ENCODE data around the gene EFCAB6. TPM values are rescaled to one million over a fixed set of nuclear protein-coding genes. Genes with fewer than 3 reads are reported as not detected.

Gene EFCAB6
- 1 to 10 TPM in 1 of 4 donors, under 1 TPM in 2, not detected in 1; 0.35 to 4.4 (median 0.94) TPM for total RNA-seq

GRCh38 chr22:43812149-43812842, at the start of gene EFCAB6:
Gene EFCAB6, minus strand, starts transcription at chr22:43812305. Its CDS starts 29,987 bp downstream, at chr22:43782318.
- Histone ChIP-seq H3K4me1 (peaks cover 0 to 14% (median 3%) of the 10 kb centered on the region in 4 donors), H3K9me3 (no peaks in the 10 kb centered on the region), H3K36me3 (no peaks in the 10 kb centered on the region), H3K27me3 (no peaks in the 10 kb centered on the region), H3K27ac (peak within 1 kb of the TSS; percentile 65 to 76 (median 73)), H3K4me3 (peak within 1 kb of the TSS; percentile 55 to 83 (median 78))
- peak; percentile 91 to 97 (median 93) for DNase-seq
- TF ChIP-seq, protein P1, sequence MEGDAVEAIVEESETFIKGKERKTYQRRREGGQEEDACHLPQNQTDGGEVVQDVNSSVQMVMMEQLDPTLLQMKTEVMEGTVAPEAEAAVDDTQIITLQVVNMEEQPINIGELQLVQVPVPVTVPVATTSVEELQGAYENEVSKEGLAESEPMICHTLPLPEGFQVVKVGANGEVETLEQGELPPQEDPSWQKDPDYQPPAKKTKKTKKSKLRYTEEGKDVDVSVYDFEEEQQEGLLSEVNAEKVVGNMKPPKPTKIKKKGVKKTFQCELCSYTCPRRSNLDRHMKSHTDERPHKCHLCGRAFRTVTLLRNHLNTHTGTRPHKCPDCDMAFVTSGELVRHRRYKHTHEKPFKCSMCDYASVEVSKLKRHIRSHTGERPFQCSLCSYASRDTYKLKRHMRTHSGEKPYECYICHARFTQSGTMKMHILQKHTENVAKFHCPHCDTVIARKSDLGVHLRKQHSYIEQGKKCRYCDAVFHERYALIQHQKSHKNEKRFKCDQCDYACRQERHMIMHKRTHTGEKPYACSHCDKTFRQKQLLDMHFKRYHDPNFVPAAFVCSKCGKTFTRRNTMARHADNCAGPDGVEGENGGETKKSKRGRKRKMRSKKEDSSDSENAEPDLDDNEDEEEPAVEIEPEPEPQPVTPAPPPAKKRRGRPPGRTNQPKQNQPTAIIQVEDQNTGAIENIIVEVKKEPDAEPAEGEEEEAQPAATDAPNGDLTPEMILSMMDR (IDR thresholded peaks at IDR 0.05): no peak
- peak; percentile 41 to 60 for TF ChIP-seq POLR2A (IDR thresholded peaks at IDR 0.05)

GRCh38 chr22:43861529-43861928, 49.4 kb upstream of the EFCAB6 start:
- H3K36me3 ChIP-seq: no peaks in the 10 kb centered on the region
- DNase-seq: peak in 1 of 3 donors; percentile 15
- no peak overlapping the region for H3K27ac ChIP-seq
- peaks cover 0 to 4% (median 0%) of the 10 kb centered on the region in 4 donors for H3K4me1 ChIP-seq
- H3K9me3 ChIP-seq: no peaks in the 10 kb centered on the region
- peaks cover 0 to 3% of the 10 kb centered on the region in 2 donors for H3K27me3 ChIP-seq
- H3K4me3 ChIP-seq: no peak overlapping the region
- TF ChIP-seq POLR2A (IDR thresholded peaks at IDR 0.05): no peak
- TF ChIP-seq, protein P1 (IDR thresholded peaks at IDR 0.05): no peak

GRCh38 chr22:43860831-43861230, 48.7 kb upstream of the EFCAB6 start:
- peak in 1 of 3 donors; percentile 9 for DNase-seq
- no peaks in the 10 kb centered on the region for H3K9me3 ChIP-seq
- TF ChIP-seq, protein P1 (IDR thresholded peaks at IDR 0.05): no peak
- no peak for TF ChIP-seq POLR2A (IDR thresholded peaks at IDR 0.05)
- H3K4me3 ChIP-seq: no peak overlapping the region
- no peaks in the 10 kb centered on the region for H3K36me3 ChIP-seq
- peaks cover 0 to 4% (median 0%) of the 10 kb centered on the region in 4 donors for H3K4me1 ChIP-seq
- peaks cover 0 to 3% of the 10 kb centered on the region in 2 donors for H3K27me3 ChIP-seq
- no peak overlapping the region for H3K27ac ChIP-seq

GRCh38 chr22:43860126-43860525, 48.0 kb upstream of the EFCAB6 start:
- no peaks in the 10 kb centered on the region for H3K36me3 ChIP-seq
- TF ChIP-seq, protein P1 (IDR thresholded peaks at IDR 0.05): no peak
- no peak for TF ChIP-seq POLR2A (IDR thresholded peaks at IDR 0.05)
- no peak overlapping the region for H3K27ac ChIP-seq
- DNase-seq: peak in 1 of 3 donors; percentile 26
- peaks cover 0 to 4% (median 0%) of the 10 kb centered on the region in 4 donors for H3K4me1 ChIP-seq
- peaks cover 0 to 3% of the 10 kb centered on the region in 2 donors for H3K27me3 ChIP-seq
- H3K9me3 ChIP-seq: no peaks in the 10 kb centered on the region
- no peak overlapping the region for H3K4me3 ChIP-seq

DNA sequence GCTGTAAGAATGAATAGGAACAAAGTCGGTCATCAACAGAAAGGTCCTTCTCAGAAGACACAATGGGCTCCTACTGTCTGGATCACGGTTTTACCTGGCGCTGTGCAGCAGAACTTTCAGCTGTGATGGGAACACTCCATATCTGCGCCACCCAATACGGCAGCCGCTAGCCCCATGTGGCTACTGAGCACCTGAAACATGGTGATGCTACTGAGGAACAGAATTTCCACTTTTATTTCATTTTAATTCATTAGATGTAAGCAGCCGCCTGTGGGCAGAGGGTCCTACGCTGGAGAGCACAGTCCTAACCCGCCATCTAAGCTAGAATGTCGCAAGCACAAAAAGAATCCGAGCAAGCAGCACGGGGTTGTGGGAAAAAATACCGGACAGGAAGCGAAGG, 47.5 kb upstream of the EFCAB6 start:
- Histone ChIP-seq H3K36me3 (no peaks in the 10 kb centered on the region), H3K4me3 (no peak overlapping the region), H3K4me1 (peaks cover 0 to 4% (median 0%) of the 10 kb centered on the region in 4 donors), H3K9me3 (no peaks in the 10 kb centered on the region), H3K27me3 (peaks cover 0 to 3% of the 10 kb centered on the region in 2 donors), H3K27ac (no peak overlapping the region)
- DNase-seq: no peak
- no peak for TF ChIP-seq POLR2A (IDR thresholded peaks at IDR 0.05)

- Histone ChIP-seq H3K27ac (no peak overlapping the region), H3K9me3 (no peaks in the 10 kb centered on the region), H3K36me3 (no peaks in the 10 kb centered on the region), H3K4me1 (peaks cover 0 to 4% (median 0%) of the 10 kb centered on the region in 4 donors), H3K4me3 (no peak overlapping the region), H3K27me3 (peaks cover 0 to 3% of the 10 kb centered on the region in 2 donors)
- peak in 1 of 3 donors; percentile 14 for DNase-seq
- TF ChIP-seq, protein P1 (IDR thresholded peaks at IDR 0.05): no peak
- no peak for TF ChIP-seq POLR2A (IDR thresholded peaks at IDR 0.05)
Observed at GRCh38 chr22:43859176-43859575, 47.1 kb upstream of the EFCAB6 start.

Measured in Peyer's patch (tissue), 4 donors.